Spinal cord (tissue), 10 donors: Measurements from ENCODE around the gene IPMK. TPM values are rescaled to one million over a fixed set of nuclear protein-coding genes. Genes with fewer than 3 reads are reported as not detected.
"Not testable (repeated sequence)": the region's sequence is repeated elsewhere in the genome, so short reads cannot be mapped to it uniquely, and the experiment has no call there.

ENCODE experiments used
- DNase-seq, 6 donors: peaks; one replicate each; pipeline versions ENCODE4 v3.0.0 to v3.0.0-alpha.2; 2013 to 2015; ENCODE audit warnings: low spot score in 6 of 6, low read depth in 4 of 6
- H3K27ac ChIP-seq: one replicate; pipeline ENCODE4 v1.5.1; 2013; ENCODE audit warnings: low read depth, low read length, control low read depth
- H3K27me3 ChIP-seq: one replicate; pipeline ENCODE4 v1.6.1; 2013; ENCODE audit warnings: low read length; ENCODE audit not compliant: control insufficient read depth, insufficient read depth
- H3K36me3 ChIP-seq: one replicate; pipeline ENCODE4 v1.6.1; 2013; ENCODE audit warnings: low read length; ENCODE audit not compliant: control insufficient read depth, insufficient read depth
- H3K4me1 ChIP-seq: one replicate; pipeline ENCODE4 v1.6.1; 2013; ENCODE audit warnings: low read length; ENCODE audit not compliant: control insufficient read depth, insufficient read depth
- H3K4me3 ChIP-seq: one replicate; pipeline ENCODE4 v1.5.1; 2013; ENCODE audit warnings: low read depth, low read length, control low read depth
- H3K9me3 ChIP-seq: one replicate; pipeline ENCODE4 v1.6.1; 2013; ENCODE audit warnings: low read length; ENCODE audit not compliant: control insufficient read depth, insufficient read depth
- WGBS: methylation state at CpG from one replicate; pipeline ENCODE4 v1.1.5; 2013; ENCODE audit warnings: missing lambda C conversion rate; ENCODE audit not compliant: insufficient coverage; 5-methylcytosine and 5-hydroxymethylcytosine counted together
- polyA plus RNA-seq, 2 donors: library from polyadenylated mRNA; unstranded; fragments of 120-200 nt; gene quantifications; one replicate each; pipeline ENCODE4 v1.2.1, GENCODE V29; 2013; ENCODE audit not compliant: insufficient read length in 2 of 2
- total RNA-seq, 2 donors: library from RNA; depleted of rRNA in 1 of 2; stranded (reverse); fragments of 120-200 nt in 1 of 2; fragments of >200 nt in 1 of 2; gene quantifications; one replicate each; pipeline versions ENCODE4 v1.2.3 to v1.2.4, GENCODE V29; 2013 to 2014
- donor health status: healthy.

IPMK gene
- total and polyA plus RNA-seq, 4 donors = 4.6 to 19.3 (median 10.8) TPM

DNA sequence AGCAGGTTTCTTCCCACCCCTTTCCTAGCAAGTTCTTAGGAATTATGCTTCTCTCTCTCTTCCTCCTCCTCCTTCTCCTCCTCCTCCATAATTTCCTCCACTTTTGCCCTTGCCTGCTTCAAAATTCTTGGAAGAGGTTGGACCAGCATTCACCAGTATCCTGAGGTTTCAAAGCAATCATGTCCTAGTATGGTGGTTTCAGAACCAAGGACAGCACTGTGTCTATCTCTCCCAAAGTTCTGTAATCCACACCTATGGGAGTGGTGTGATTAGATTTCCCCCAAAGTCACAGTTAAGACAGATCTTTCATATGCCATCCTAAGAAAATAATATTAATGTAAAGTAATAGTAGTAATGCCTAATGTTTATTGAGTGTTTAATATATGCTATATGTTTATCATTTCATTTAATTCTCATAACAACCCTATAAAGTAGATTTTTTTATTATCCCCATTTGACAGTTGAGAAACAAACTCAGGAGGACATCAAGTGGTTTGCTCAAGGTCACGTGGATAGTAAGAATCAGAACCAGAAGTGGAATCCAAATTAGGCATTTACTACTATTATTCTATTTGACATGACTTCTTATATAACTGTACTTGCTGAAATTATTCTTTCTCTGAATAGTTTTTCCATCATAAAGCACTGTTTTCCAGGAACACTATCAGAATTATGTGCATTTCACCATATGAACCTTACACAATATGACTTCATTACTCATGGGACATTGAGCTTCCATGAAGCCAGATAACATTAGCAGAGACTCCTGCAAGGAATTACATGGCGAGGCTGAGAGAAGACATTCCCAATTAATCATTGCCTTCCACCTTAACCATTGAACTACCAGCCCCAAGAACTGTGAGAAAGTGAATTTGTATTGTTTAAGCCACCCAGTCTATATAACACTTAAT lies 91.4 kb downstream of the IPMK start:
- no CpG with 5 or more reads among the region's 2 CpGs for WGBS

DNA sequence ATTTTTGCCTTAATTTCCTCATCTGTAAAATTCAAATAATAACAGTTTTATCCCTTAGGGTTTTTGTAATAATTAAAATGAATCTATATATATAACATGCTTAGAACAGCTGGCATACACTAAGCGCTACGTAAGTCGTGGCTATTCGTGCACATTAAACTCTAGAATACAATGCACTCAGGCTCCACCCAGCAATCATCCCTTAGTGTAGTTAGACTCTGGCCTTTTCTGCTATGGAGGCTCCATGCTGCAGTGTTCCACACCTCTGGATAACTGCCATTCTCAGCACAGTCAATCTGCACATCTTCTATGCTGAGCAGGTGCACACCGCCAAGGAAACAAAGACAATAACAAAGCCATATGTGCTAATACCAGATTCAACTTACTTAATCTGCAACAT lies 92.9 kb downstream of the IPMK start:
- H3K4me3 ChIP-seq = no peak overlapping the region
- H3K27ac ChIP-seq = no peak overlapping the region
- 90% methylated on average over 4 of the region's 5 CpGs for WGBS
- H3K36me3 ChIP-seq = no peaks in the 10 kb centered on the region
- DNase-seq = no peak
- H3K27me3 ChIP-seq = no peaks in the 10 kb centered on the region
- H3K9me3 ChIP-seq = no peaks in the 10 kb centered on the region
- H3K4me1 ChIP-seq = no peaks in the 10 kb centered on the region

More for the DNA sequence above, 91.4 kb downstream of the IPMK start:
- Histone ChIP-seq H3K9me3 (no peaks in the 10 kb centered on the region), H3K4me1 (no peaks in the 10 kb centered on the region), H3K27me3 (no peaks in the 10 kb centered on the region), H3K36me3 (no peaks in the 10 kb centered on the region), H3K4me3 (no peak overlapping the region), H3K27ac (no peak overlapping the region)
- DNase-seq = peak in 1 of 6 donors; percentile 27

DNA sequence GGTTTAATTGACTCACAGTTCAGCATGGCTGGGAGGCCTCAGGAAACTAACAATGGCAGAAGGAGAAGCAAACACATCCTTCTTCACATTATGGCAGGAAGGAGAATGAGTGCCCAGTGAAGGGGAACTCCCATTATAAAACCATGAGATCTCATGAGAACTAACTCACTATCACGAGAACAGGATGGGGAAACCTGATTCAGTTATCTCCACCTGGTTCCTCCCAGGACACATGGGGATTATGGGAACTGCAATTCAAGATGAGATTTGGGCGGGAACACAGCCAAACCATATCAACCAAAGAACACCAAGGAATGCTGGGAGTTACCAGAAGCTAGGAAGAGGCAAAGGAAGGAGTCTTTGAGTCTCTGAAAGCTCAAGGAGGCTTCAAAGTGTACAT lies 94.3 kb downstream of the IPMK start:
- H3K27me3 ChIP-seq = no peaks in the 10 kb centered on the region
- H3K36me3 ChIP-seq = no peaks in the 10 kb centered on the region
- no peaks in the 10 kb centered on the region for H3K9me3 ChIP-seq
- H3K4me3 ChIP-seq = no peak overlapping the region
- H3K27ac ChIP-seq = no peak overlapping the region
- DNase-seq = no peak
- WGBS = no CpG with 5 or more reads among the region's 2 CpGs
- H3K4me1 ChIP-seq = no peaks in the 10 kb centered on the region

DNA sequence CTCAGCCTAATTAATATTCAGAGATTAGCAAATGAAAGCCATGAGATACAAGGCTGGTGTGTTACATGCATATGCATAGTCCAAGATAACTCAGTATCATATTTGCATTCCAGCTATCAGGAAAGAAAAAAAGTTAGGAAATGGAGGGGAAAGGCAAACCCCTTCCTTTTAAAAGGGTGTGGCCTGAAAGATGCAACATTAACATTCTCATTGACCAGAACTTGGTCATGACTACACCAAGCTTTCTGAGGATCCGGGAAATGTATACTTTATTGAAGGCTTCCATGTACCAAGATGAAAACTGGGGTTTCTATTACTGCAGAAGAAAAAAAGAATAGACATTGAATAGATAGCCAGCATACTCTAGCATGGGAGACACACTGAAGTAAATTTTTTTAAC lies 96.5 kb downstream of the IPMK start:
- Histone ChIP-seq H3K27ac (no peak overlapping the region), H3K4me1 (no peaks in the 10 kb centered on the region), H3K27me3 (no peaks in the 10 kb centered on the region), H3K36me3 (no peaks in the 10 kb centered on the region), H3K4me3 (no peak overlapping the region), H3K9me3 (no peaks in the 10 kb centered on the region)
- DNase-seq = no peak
- no CpG with 5 or more reads among the region's 1 CpG for WGBS

GRCh38 chr10:58164517-58164916 lies 103.2 kb downstream of the IPMK start:
- no peak overlapping the region for H3K4me3 ChIP-seq
- no peaks in the 10 kb centered on the region for H3K27me3 ChIP-seq
- no peak overlapping the region for H3K27ac ChIP-seq
- WGBS = 97% methylated on average over 4 of the region's 4 CpGs
- no peaks in the 10 kb centered on the region for H3K9me3 ChIP-seq
- H3K36me3 ChIP-seq = no peaks in the 10 kb centered on the region
- DNase-seq = no peak
- H3K4me1 ChIP-seq = no peaks in the 10 kb centered on the region

DNA sequence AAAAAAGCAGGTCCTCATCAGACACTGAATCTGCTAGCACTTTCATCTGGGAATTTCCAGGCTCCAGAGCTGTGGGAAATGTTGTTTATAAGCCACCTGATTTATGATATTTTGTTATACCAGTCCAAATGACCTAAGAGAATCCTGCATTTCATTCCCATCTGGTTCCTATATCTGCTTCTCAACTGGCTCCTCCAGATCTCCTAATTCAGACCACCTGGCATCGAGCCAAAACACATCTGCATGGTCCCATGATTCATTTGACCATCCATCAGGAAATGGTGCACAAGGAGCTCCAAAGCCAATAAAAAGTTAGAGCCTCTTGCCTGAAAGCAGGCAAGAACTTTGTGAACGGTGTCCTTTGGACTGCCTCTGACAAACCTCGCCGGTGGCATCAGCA lies 108.9 kb downstream of the IPMK start:
- Histone ChIP-seq H3K27me3 (no peaks in the 10 kb centered on the region), H3K4me1 (no peaks in the 10 kb centered on the region), H3K36me3 (no peaks in the 10 kb centered on the region), H3K4me3 (no peak overlapping the region), H3K27ac (no peak overlapping the region), H3K9me3 (no peaks in the 10 kb centered on the region)
- DNase-seq = no peak
- WGBS = 87% methylated on average over 4 of the region's 4 CpGs

GRCh38 chr10:58157076-58157766 lies 110.5 kb downstream of the IPMK start:
- H3K27me3 ChIP-seq = no peaks in the 10 kb centered on the region
- no peaks in the 10 kb centered on the region for H3K9me3 ChIP-seq
- H3K36me3 ChIP-seq = no peaks in the 10 kb centered on the region
- H3K4me1 ChIP-seq = no peaks in the 10 kb centered on the region
- H3K27ac ChIP-seq = no peak overlapping the region
- no peak overlapping the region for H3K4me3 ChIP-seq
- DNase-seq = no peak
- WGBS = 80% methylated on average over 6 of the region's 7 CpGs

- H3K4me3 ChIP-seq, H3K36me3 ChIP-seq, H3K27me3 ChIP-seq, H3K4me1 ChIP-seq, H3K27ac ChIP-seq, DNase-seq, H3K9me3 ChIP-seq: not testable (repeated sequence)
- no CpG with 5 or more reads among the region's 2 CpGs for WGBS
Measured at GRCh38 chr10:58155941-58156340, 111.8 kb downstream of the IPMK start.

- H3K4me1 ChIP-seq = no peaks in the 10 kb centered on the region
- H3K4me3 ChIP-seq = no peak overlapping the region
- H3K36me3 ChIP-seq = no peaks in the 10 kb centered on the region
- no peak for DNase-seq
- no peak overlapping the region for H3K27ac ChIP-seq
- no CpG with 5 or more reads among the region's 1 CpG for WGBS
- no peaks in the 10 kb centered on the region for H3K27me3 ChIP-seq
- H3K9me3 ChIP-seq = no peaks in the 10 kb centered on the region
Measured at GRCh38 chr10:58153751-58154150, 113.9 kb downstream of the IPMK start.
